PFSK-1 (cell line): ENCODE data around the gene PTGFR.

ENCODE experiments used
- POLR2AphosphoS5 ChIP-seq: IDR thresholded peaks from 2 replicates; pipeline ENCODE4 v1.6.1; 2012; ENCODE audit warnings: low read depth, mild to moderate bottlenecking, control low read depth, low read length, moderate library complexity
- TAF1 ChIP-seq: IDR thresholded peaks from 2 replicates; pipeline ENCODE4 v1.6.1; 2012; ENCODE audit warnings: low read length, control low read depth, borderline replicate concordance; ENCODE audit not compliant: insufficient read depth
- TF ChIP-seq, protein P1 (sequence below), 2 experiments: IDR thresholded peaks; 2 replicates each; pipeline versions ENCODE4 v1.6.1 to v1.8.0; 2011 to 2012; ENCODE audit warnings: low read depth in 2 of 2, low read length in 2 of 2, control low read depth in 1 of 2, inconsistent platforms in 1 of 2, mild to moderate bottlenecking in 1 of 2, moderate library complexity in 1 of 2; ENCODE audit not compliant: insufficient read depth in 1 of 2

- TF ChIP-seq POLR2AphosphoS5 = no peak
- TF ChIP-seq, protein P1, sequence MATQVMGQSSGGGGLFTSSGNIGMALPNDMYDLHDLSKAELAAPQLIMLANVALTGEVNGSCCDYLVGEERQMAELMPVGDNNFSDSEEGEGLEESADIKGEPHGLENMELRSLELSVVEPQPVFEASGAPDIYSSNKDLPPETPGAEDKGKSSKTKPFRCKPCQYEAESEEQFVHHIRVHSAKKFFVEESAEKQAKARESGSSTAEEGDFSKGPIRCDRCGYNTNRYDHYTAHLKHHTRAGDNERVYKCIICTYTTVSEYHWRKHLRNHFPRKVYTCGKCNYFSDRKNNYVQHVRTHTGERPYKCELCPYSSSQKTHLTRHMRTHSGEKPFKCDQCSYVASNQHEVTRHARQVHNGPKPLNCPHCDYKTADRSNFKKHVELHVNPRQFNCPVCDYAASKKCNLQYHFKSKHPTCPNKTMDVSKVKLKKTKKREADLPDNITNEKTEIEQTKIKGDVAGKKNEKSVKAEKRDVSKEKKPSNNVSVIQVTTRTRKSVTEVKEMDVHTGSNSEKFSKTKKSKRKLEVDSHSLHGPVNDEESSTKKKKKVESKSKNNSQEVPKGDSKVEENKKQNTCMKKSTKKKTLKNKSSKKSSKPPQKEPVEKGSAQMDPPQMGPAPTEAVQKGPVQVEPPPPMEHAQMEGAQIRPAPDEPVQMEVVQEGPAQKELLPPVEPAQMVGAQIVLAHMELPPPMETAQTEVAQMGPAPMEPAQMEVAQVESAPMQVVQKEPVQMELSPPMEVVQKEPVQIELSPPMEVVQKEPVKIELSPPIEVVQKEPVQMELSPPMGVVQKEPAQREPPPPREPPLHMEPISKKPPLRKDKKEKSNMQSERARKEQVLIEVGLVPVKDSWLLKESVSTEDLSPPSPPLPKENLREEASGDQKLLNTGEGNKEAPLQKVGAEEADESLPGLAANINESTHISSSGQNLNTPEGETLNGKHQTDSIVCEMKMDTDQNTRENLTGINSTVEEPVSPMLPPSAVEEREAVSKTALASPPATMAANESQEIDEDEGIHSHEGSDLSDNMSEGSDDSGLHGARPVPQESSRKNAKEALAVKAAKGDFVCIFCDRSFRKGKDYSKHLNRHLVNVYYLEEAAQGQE (IDR thresholded peaks at IDR 0.05; ENCODE audit: insufficient read depth in 1 of 2, low read depth in 2 of 2, low read length in 2 of 2) = no peak
- TF ChIP-seq TAF1 = no peak
These were observed 25.9 kb downstream of the PTGFR start for GRCh38 chr1:78516716-78517115.
